ENCODE results near the gene LRRC70. TPM values are rescaled to one million over a fixed set of nuclear protein-coding genes. Genes with fewer than 3 reads are reported as not detected.
"Not testable (repeated sequence)": the region's sequence is repeated elsewhere in the genome, so short reads cannot be mapped to it uniquely, and the experiment has no call there.

The LRRC70 gene
- total RNA-seq, 1 donor from 2014 or later: 1.1 TPM

DNA sequence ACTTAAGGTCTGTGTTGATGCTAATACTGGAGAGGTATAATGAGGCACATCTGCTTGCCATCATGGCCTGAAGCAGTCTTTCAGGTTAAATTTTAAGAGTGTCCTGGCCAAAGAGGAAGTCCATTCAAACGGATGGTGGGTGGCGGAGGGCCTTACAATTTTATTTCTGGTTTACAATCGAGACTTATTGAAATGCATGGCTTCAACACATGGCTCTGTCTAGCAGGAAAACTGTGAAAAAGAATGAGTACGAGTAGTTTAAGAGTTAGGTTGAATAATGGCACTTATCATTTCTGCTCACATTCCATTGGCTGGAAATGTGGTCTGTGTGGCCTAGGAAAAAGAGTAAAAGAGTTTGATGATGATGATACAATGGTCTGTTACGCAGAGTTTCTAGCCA lies 42.1 kb downstream of the LRRC70 start:
- no peaks in the 10 kb centered on the region for H3K27me3 Mint-ChIP-seq (ENCODE audit: low read depth)
- intact Hi-C loops (cut with micrococcal nuclease): no loop called here
- H3K4me1 Mint-ChIP-seq (ENCODE audit: low read depth): no peaks in the 10 kb centered on the region
- no peak overlapping the region for H3K4me3 Mint-ChIP-seq (ENCODE audit: low read depth)
- H3K27ac Mint-ChIP-seq: no peak overlapping the region
- no peaks in the 10 kb centered on the region for H3K9me3 Mint-ChIP-seq
- no peak for DNase-seq (ENCODE audit: low spot score)
- no peaks in the 10 kb centered on the region for H3K36me3 Mint-ChIP-seq (ENCODE audit: low read depth)

DNA sequence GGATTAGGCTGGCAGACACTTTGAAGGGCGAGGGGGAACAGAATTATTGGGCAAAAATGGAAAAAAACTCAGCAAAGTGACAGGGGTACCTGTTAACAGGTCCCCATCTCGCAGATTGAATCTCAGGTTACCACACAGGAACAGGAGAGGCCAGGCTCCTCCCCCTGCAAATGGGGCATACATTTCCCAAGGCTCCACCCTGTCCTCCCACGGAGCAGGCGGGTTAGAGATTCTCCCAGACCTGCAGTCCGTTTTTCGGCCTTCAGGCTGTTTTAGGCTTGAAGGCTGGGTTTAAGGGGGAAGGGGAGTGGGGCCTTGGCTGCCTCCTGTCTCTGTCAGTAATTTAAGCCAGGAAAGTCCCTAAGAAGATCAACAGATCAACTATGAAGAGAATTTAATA lies 42.7 kb downstream of the LRRC70 start:
- no peak overlapping the region for H3K27ac Mint-ChIP-seq
- H3K36me3 Mint-ChIP-seq (ENCODE audit: low read depth): no peaks in the 10 kb centered on the region
- H3K4me1 Mint-ChIP-seq (ENCODE audit: low read depth): no peaks in the 10 kb centered on the region
- no peaks in the 10 kb centered on the region for H3K27me3 Mint-ChIP-seq (ENCODE audit: low read depth)
- no peak for DNase-seq (ENCODE audit: low spot score)
- intact Hi-C loops (cut with micrococcal nuclease): no loop called here
- H3K4me3 Mint-ChIP-seq (ENCODE audit: low read depth): no peak overlapping the region
- H3K9me3 Mint-ChIP-seq: no peaks in the 10 kb centered on the region

DNA sequence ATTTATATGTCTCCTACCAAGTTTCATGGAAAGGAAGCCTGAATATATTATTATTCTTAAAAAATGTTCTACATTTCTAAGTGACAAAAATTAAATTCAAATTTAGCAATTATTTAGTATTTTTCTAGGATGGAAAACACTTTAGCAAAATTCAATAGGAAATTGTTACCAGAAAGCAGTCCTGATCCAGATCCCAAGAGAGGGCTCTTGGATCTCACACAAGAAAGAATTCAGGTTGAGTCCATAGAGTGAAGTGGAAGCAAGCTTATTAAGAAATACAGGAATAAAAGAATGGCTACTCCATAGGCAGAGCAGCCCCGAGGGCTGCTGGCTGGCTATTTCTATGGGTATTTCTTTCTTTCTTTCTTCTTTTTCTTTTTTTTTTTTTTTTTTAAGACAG lies 44.7 kb downstream of the LRRC70 start:
- Mint-ChIP-seq H3K27ac (no peak overlapping the region), H3K9me3 (no peaks in the 10 kb centered on the region), H3K4me1 (ENCODE audit: low read depth) (no peaks in the 10 kb centered on the region), H3K4me3 (ENCODE audit: low read depth) (no peak overlapping the region), H3K27me3 (ENCODE audit: low read depth) (no peaks in the 10 kb centered on the region), H3K36me3 (ENCODE audit: low read depth) (peaks cover 4% of the 10 kb centered on the region)
- intact Hi-C loops (cut with micrococcal nuclease): no loop called here
- DNase-seq (ENCODE audit: low spot score): no peak

DNA sequence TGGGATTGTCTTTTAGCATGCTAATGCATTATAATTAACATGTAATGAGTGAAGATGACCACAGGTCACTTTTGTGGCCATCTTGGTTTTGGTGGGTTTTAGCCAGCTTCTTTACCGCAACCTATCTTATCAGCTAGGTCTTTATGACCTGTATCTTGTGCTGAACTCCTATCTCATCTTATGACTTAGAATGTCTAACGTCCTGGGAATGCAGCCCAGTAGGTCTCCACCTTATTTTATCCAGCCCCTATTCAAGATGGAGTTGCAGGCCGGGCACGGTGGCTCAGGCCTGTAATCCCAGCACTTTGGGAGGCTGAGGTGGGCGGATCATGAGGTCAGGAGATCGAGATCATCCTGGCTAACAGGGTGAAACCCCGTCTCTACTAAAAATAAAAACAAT lies 45.8 kb downstream of the LRRC70 start:
- H3K4me1 Mint-ChIP-seq (ENCODE audit: low read depth); H3K9me3 Mint-ChIP-seq; DNase-seq (ENCODE audit: low spot score); H3K36me3 Mint-ChIP-seq (ENCODE audit: low read depth); intact Hi-C loops (cut with micrococcal nuclease); H3K27ac Mint-ChIP-seq; H3K27me3 Mint-ChIP-seq (ENCODE audit: low read depth); H3K4me3 Mint-ChIP-seq (ENCODE audit: low read depth): not testable (repeated sequence)

DNA sequence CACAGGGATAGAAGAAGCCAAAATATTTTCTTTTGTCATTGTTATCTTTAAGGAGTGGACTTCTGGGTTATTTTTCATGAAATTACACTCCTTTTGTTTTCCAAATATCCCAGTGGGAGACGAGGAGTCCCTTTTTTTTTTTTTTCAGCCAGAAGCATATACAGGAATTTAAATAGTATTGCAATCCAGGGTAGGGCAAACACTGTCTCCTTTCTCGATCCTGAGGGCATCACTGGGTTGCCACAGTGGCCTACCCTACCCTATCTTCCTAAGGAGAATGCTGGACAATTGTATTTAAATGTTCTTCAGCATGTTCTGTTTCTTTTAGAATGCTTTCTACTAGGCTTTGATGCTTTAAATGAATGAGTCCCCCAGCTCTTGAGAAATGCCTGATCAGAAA lies 47.9 kb downstream of the LRRC70 start:
- Mint-ChIP-seq H3K27ac (no peak overlapping the region), H3K9me3 (no peaks in the 10 kb centered on the region), H3K4me1 (ENCODE audit: low read depth) (no peaks in the 10 kb centered on the region), H3K27me3 (ENCODE audit: low read depth) (no peaks in the 10 kb centered on the region), H3K36me3 (ENCODE audit: low read depth) (peaks cover 8% of the 10 kb centered on the region), H3K4me3 (ENCODE audit: low read depth) (no peak overlapping the region)
- no peak for DNase-seq (ENCODE audit: low spot score)
- intact Hi-C loops (cut with micrococcal nuclease): no loop called here

GRCh38 chr5:62627121-62627520 lies 48.5 kb downstream of the LRRC70 start:
- no peaks in the 10 kb centered on the region for H3K9me3 Mint-ChIP-seq
- no peaks in the 10 kb centered on the region for H3K27me3 Mint-ChIP-seq (ENCODE audit: low read depth)
- H3K4me1 Mint-ChIP-seq (ENCODE audit: low read depth): no peaks in the 10 kb centered on the region
- H3K27ac Mint-ChIP-seq: no peak overlapping the region
- no peak overlapping the region for H3K4me3 Mint-ChIP-seq (ENCODE audit: low read depth)
- DNase-seq (ENCODE audit: low spot score): no peak
- H3K36me3 Mint-ChIP-seq (ENCODE audit: low read depth): peaks cover 8% of the 10 kb centered on the region
- intact Hi-C loops (cut with micrococcal nuclease): no loop called here

DNA sequence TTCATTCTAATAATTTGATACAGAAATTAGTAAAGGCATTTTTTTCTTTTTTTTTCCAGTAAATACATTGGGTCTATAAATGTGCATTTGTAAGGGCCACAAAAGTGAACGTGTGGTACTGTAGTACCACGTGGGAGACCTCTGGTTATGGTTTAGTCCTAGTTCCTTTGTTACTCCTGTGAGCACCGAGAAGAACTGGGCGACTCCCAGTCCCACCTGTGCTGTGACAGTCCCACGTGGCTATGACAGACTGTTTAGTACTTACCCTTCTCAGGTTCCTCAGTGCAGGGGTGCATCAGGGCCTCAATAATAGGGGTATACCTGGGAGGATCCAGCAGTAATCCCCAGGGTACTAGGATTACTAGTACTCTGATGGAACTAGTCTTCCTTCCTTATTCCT lies 49.3 kb downstream of the LRRC70 start:
- intact Hi-C loops (cut with micrococcal nuclease): no loop called here
- Mint-ChIP-seq H3K9me3 (no peaks in the 10 kb centered on the region), H3K36me3 (ENCODE audit: low read depth) (peaks cover 8% of the 10 kb centered on the region)

More for the DNA sequence above, 49.3 kb downstream of the LRRC70 start:
- no peak for DNase-seq (ENCODE audit: low spot score)
- no peaks in the 10 kb centered on the region for H3K4me1 Mint-ChIP-seq (ENCODE audit: low read depth)
- H3K27me3 Mint-ChIP-seq (ENCODE audit: low read depth): no peaks in the 10 kb centered on the region
- H3K4me3 Mint-ChIP-seq (ENCODE audit: low read depth): no peak overlapping the region
- H3K27ac Mint-ChIP-seq: no peak overlapping the region

Other genes starting within 250 kb of the LRRC70 start
- 39.8 and 45.0 TPM in 2 replicates for gene DIMT1, start 174.9 kb upstream of the LRRC70 start, total RNA-seq
- 49.9 and 52.8 TPM in 2 replicates for gene IPO11, start 166.1 kb upstream of the LRRC70 start, total RNA-seq

All from activated T-helper 2 cell treated with anti-CD3 and anti-CD28 coated beads, Interferon-gamma antibody, Interleukin-2, Interleukin-4, amounts not matched to agents 10 μg/mL and 5 μg/mL and 100 μg/mL, durations not matched to agents 14 hours and 24 hours and 36 hours (primary cell).